ENCODE measurements around the gene RNU6-9. TPM values are rescaled to one million over a fixed set of nuclear protein-coding genes. Genes with fewer than 3 reads are reported as not detected.

Gene RNU6-9
- total and polyA plus RNA-seq, 2 of the 13 experiments (the other 11 are each of a cell fraction or from before 2014, with no cell fraction given), result under 0.01 TPM; not detected in 1

DNA sequence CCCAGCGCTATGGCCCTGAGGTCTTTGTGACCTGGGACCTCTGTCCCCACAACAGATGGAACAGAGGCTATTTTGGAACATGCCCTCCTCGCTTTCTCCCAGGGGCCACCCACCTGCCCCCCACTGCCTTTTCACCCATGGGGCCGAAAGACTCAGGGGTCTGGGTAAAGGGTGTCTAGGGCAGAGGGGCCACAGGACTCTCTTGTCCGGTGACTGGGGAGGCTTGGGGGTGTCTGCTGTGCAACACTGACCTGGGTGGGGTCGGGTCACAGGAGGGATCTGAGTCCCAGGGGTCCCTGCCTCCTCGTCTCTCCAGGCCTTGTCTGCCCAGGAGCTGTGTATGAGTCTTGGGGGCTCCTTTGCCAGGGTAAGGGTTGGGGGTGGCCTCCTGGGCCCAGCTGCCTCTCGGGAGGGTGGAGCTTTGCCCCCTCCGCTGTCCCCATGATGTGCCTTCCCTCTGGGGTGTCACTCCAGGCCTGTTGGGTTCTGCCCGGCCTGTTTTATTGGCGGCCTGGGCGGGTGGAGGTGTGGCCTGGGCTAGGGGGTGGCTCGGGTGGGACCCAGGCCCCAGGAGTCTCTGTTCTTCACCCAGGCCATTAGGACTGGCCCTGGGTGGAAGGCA lies 34.6 kb downstream of the RNU6-9 start (continued):
- TF ChIP-seq, protein P1, sequence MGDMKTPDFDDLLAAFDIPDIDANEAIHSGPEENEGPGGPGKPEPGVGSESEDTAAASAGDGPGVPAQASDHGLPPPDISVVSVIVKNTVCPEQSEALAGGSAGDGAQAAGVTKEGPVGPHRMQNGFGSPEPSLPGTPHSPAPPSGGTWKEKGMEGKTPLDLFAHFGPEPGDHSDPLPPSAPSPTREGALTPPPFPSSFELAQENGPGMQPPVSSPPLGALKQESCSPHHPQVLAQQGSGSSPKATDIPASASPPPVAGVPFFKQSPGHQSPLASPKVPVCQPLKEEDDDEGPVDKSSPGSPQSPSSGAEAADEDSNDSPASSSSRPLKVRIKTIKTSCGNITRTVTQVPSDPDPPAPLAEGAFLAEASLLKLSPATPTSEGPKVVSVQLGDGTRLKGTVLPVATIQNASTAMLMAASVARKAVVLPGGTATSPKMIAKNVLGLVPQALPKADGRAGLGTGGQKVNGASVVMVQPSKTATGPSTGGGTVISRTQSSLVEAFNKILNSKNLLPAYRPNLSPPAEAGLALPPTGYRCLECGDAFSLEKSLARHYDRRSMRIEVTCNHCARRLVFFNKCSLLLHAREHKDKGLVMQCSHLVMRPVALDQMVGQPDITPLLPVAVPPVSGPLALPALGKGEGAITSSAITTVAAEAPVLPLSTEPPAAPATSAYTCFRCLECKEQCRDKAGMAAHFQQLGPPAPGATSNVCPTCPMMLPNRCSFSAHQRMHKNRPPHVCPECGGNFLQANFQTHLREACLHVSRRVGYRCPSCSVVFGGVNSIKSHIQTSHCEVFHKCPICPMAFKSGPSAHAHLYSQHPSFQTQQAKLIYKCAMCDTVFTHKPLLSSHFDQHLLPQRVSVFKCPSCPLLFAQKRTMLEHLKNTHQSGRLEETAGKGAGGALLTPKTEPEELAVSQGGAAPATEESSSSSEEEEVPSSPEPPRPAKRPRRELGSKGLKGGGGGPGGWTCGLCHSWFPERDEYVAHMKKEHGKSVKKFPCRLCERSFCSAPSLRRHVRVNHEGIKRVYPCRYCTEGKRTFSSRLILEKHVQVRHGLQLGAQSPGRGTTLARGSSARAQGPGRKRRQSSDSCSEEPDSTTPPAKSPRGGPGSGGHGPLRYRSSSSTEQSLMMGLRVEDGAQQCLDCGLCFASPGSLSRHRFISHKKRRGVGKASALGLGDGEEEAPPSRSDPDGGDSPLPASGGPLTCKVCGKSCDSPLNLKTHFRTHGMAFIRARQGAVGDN (CRISPR knock-in tag; IDR thresholded peaks at IDR 0.05), result peak; percentile 10
- TF ChIP-seq ZNF891 (CRISPR knock-in tag; IDR thresholded peaks at IDR 0.05) (0 out of 2 replicates have a peak, but pooled peaks have one; percentile 59), ATF7-NPFF (CRISPR knock-in tag; IDR thresholded peaks at IDR 0.05; ENCODE audit: low read depth) (0 out of 2 replicates have a peak, but pooled peaks have one; percentile 39)

DNA sequence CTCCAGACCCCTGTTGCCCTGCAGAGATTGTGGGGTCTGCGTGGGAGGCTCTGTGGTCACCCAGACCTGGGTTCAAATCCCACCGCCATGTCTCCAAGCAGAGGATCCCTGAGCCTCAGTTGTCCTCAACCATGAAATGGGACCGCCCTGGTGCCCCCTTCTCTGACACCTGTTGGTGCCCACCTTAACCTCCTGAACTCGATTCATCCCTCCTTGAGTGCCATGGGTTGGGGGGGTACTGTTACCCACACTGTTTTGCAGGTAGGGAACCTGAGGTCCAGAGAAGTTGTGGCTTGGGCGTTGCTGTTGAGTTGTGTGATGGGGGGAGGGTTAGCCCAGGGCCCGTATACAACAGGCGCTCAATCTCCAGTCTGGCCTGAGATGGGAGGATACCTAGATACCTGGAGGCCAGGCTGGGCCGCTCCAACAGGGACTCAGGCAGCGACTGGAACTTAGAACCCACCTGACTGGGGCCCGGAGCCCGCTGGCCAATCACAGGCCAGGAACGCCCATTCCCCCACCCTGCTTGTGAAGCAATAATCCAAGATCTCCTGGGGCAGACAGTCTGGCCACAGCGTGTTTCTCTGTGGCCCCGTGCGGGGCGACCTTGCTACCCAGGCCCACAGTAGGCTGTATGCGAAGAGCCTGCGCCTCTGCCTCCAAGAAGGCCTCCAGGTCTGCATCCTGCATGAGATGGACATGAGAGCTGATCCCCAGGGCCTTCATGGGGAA lies 35.4 kb downstream of the RNU6-9 start:
- in situ Hi-C loops (cut with HindIII; ENCODE audit: extremely low pct_ligation_motif_present, low pct_unique_long_range_greater_than_20kb), result loop anchor here (5.0 kb wide), 1 partner anchor 34 kb away; no protein-coding TSS in a partner anchor
- ChIA-PET POLR2A (interaction anchor here (1.5 to 5.6 kb wide), 6 partner anchors 20 to 56 kb away, joined by 3 to 50 read pairs (median 13); partner anchors contain the start of gene WDR18), CTCF (ENCODE audit: low intra/inter-chr PET ratio, low total read pairs) (no interaction called here)
- intact Hi-C loops (cut with micrococcal nuclease; ENCODE audit: unreplicated experiment), result loop anchor here (10.0 kb wide), 1 partner anchor 264 kb away; the partner anchor contains the start of gene RNF126
- FAIRE-seq (peak; percentile 36), ATAC-seq (peak; percentile 10), DNase-seq (ENCODE audit: low spot score) (peak; percentile 43)
- Histone ChIP-seq H3K9me3 (ENCODE audit: low read length) (no peaks in the 10 kb centered on the region), H2AFZ (ENCODE audit: low read length) (no peak overlapping the region), H3K4me1 (ENCODE audit: insufficient read depth, low read length) (peaks cover 65% of the 10 kb centered on the region), H4K20me1 (ENCODE audit: insufficient read depth, low read length) (peaks cover 19% of the 10 kb centered on the region; the same call in 1 of the 2 replicates), H3K4me3 (replicated peaks in 1 of 3; ENCODE audit: insufficient read depth in 1 of 3, low read depth in 2 of 3, low read length in 3 of 3) (peak overlapping the region; percentile 88 to 98 (median 96); a peak in 3 of 6 replicates), H3K36me3 (replicated peaks in 1 of 2; ENCODE audit: control insufficient read depth in 1 of 2, insufficient read depth in 2 of 2, low read length in 2 of 2) (peaks cover 11 to 34% of the 10 kb centered on the region in 2 experiments; a peak in 4 of 5 replicates), H3K27ac (ENCODE audit: extremely low read length, insufficient read depth, low read length) (peak overlapping the region; percentile 92), H3K79me2 (ENCODE audit: insufficient read depth, low read length) (peaks cover 73% of the 10 kb centered on the region), H3K4me2 (ENCODE audit: low read depth, low read length) (peak overlapping the region; percentile 93), H3K9ac (ENCODE audit: insufficient read depth, low read depth, low read length) (peak overlapping the region; percentile 33), H3K27me3 (ENCODE audit: control insufficient read depth in 1 of 2, insufficient read depth in 2 of 2, low read length in 2 of 2) (no peaks in the 10 kb centered on the region)
- 74% methylated on average over 7 of the region's 18 CpGs for WGBS (ENCODE audit: low lambda C conversion rate)
- TSS peak; percentile 31 for BruUV-seq (replicated peaks)
- TF ChIP-seq ZFY (CRISPR knock-in tag; IDR thresholded peaks at IDR 0.05), result peak; percentile 20; the same call in 1 of the 2 replicates
- no peak for TF ChIP-seq ZNF207 (IDR thresholded peaks at IDR 0.05; ENCODE audit: borderline replicate concordance)
- TF ChIP-seq ZNF629 (CRISPR knock-in tag; conservative IDR thresholded peaks at IDR 0.05), result peak; percentile 90
- 0 out of 2 replicates have a peak, but pooled peaks have one; percentile 37 for TF ChIP-seq PCBP1 (IDR thresholded peaks at IDR 0.05; ENCODE audit: borderline replicate concordance, low read depth, low read length)
- TF ChIP-seq ZNF121 (CRISPR knock-in tag; IDR thresholded peaks at IDR 0.05), result peak; percentile 85
- TF ChIP-seq SSRP1 (CRISPR knock-in tag; IDR thresholded peaks at IDR 0.05), result peak; percentile 45; the same call in 1 of the 2 replicates
- TF ChIP-seq, protein P1 (CRISPR knock-in tag; IDR thresholded peaks at IDR 0.05), result peak; percentile 59
- TF ChIP-seq KDM2A (CRISPR knock-in tag; IDR thresholded peaks at IDR 0.05; ENCODE audit: borderline replicate concordance, low read depth), result no peak

Measured in HepG2 (cell line).